Transverse colon (tissue), 4 donors: ENCODE data around the gene MICU2.

ENCODE experiments used
- EP300 ChIP-seq: sonication (generic); formaldehyde crosslinking; IDR thresholded peaks from one replicate; pipeline ENCODE4 v1.6.1; 2017; ENCODE audit warnings: antibody characterized with exemption, low read depth
- POLR2A ChIP-seq: fragments of 450-650 bp; IDR thresholded peaks from one replicate; pipeline ENCODE4 v1.6.1; 2016; ENCODE audit warnings: antibody characterized with exemption, mild to moderate bottlenecking, moderate library complexity
- POLR2AphosphoS5 ChIP-seq, 3 donors: sonication (generic); formaldehyde crosslinking; IDR thresholded peaks; one replicate each; pipeline ENCODE4 v1.6.1; 2016; ENCODE audit warnings: antibody characterized with exemption in 3 of 3
- TF ChIP-seq, protein P1 (sequence below), 5 experiments: fragments of 200-600 bp in 3 of 5; fragments of 450-650 bp in 2 of 5; sonication (generic) in 3 of 5; IDR thresholded peaks; 1 replicate in 2 of 5; 2 replicates in 3 of 5; pipeline ENCODE4 v1.5.1; 2016 to 2017; ENCODE audit warnings: antibody characterized with exemption in 5 of 5, inconsistent platforms in 3 of 5, mild to moderate bottlenecking in 2 of 5, moderate library complexity in 1 of 5

DNA sequence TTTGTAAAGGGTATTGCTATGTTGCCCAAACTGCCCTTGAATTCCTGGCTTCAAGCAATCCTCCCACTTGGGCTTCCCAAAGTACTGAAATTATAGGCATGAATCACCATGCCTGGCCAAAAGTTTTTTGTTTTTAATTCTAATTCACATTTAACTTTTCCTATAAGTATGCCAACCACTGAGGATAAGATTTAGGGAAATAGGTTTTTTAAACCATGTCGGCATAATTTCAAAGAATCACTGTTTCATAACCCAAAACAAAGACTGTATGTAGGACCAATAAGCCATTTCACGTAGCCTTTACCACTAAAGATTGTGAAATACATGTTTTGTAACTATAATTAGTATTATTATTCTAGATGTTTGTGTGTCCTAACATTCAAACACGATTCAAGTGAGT is 153.0 kb downstream of the MICU2 start:
- TF ChIP-seq, protein P1, sequence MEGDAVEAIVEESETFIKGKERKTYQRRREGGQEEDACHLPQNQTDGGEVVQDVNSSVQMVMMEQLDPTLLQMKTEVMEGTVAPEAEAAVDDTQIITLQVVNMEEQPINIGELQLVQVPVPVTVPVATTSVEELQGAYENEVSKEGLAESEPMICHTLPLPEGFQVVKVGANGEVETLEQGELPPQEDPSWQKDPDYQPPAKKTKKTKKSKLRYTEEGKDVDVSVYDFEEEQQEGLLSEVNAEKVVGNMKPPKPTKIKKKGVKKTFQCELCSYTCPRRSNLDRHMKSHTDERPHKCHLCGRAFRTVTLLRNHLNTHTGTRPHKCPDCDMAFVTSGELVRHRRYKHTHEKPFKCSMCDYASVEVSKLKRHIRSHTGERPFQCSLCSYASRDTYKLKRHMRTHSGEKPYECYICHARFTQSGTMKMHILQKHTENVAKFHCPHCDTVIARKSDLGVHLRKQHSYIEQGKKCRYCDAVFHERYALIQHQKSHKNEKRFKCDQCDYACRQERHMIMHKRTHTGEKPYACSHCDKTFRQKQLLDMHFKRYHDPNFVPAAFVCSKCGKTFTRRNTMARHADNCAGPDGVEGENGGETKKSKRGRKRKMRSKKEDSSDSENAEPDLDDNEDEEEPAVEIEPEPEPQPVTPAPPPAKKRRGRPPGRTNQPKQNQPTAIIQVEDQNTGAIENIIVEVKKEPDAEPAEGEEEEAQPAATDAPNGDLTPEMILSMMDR (IDR thresholded peaks at IDR 0.05), result no peak
- TF ChIP-seq POLR2A (no peak), EP300 (no peak), POLR2AphosphoS5 (IDR thresholded peaks at IDR 0.05) (no peak)
